Left renal cortex interstitium (tissue), 4 donors: ENCODE measurements around the gene SCN5A. TPM values are rescaled to one million over a fixed set of nuclear protein-coding genes. Genes with fewer than 3 reads are reported as not detected.

Experiments
- DNase-seq, 4 donors: peaks; one replicate each; pipeline ENCODE4 v3.0.0-alpha.2; 2013; ENCODE audit warnings: low read depth in 4 of 4, low spot score in 2 of 4, missing footprints in 1 of 4
- polyA plus RNA-seq, 4 donors: library from polyadenylated mRNA; unstranded; fragments of 120-200 nt; gene quantifications; one replicate each; pipeline ENCODE4 v1.2.1, GENCODE V29; 2013; ENCODE audit not compliant: insufficient read length in 4 of 4

The SCN5A gene
- polyA plus RNA-seq, 4 donors = 0.95 to 2.1 (median 1.1) TPM

DNA sequence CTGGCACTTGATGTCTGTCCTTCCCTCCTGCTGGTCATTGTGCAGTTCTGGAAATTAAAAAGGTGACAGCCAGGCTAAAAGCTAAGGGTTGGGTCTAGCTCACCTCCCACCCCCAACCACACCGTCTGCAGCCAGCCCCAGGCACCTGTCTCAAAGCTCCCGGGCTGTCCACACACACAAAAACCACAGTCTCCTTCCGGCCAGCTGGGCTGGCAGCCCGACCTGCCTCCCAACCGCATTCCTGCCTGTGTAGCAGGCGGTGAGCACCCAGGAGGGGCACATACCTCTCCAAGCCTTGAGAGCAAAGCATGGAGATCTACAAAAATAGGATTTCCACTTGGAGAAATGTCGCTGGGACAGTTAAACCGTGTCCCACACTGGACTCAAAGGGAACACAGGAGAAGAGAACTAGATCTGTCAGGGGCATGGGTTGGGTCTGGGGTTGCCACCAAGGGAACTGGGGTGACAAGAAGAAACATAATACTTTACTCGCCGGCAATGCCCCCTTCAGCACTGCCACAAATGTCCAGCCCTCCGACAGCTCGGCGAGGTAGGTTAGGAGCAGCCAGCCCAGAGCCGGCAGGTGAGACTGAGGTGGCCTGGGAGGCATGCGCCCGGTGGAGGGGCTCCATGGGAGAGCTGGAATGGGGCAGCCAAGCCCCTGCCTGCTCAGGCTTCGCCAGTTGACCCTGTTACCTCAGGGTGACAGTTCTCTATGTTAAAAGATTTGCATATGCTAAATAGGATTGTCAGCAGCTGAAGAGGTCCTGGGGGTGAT, 101.1 kb downstream of the SCN5A start:
- no peak for DNase-seq

DNA sequence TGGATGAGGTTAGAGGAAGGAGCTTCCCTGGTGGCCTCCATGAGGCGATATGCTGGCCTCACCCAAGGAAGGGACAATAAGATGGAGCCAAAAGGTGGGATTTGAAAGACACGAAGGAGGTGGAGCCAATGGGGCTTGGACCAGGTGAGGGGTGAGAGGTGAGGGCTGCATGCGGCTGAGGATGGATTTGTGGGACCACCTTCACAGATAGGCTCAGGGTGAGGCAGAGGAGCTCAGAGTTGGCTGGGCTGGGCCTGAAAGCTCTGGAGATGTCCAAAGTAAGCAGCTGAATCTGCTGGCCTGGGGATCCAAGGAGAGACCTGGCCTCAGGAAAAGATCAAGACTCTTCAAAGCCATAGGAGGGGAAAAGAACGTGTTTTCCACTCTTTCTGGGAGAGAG, 103.5 kb downstream of the SCN5A start:
- DNase-seq = no peak

DNA sequence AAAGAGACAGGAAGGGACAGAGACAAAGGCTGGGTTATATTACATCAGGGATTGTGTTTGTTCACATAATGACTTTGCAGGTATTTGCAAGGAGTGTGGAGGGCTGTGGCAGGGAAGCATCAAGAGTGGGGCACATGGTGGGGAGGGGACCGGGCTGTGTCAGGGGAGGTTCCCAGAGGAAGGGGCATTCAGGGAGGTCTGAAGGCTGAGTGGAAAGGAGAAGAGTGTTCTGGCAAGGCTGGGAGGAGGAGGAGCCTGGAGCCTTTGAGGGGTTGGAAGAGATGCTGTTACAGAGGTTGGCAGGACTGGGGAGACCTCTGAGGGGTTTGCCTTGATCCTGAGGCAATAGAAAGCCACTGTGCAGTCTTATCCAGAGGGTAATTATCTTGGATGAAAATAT, 103.9 kb downstream of the SCN5A start:
- DNase-seq = no peak

GRCh38 chr3:38544926-38545325, 104.6 kb downstream of the SCN5A start:
- DNase-seq = no peak

DNA sequence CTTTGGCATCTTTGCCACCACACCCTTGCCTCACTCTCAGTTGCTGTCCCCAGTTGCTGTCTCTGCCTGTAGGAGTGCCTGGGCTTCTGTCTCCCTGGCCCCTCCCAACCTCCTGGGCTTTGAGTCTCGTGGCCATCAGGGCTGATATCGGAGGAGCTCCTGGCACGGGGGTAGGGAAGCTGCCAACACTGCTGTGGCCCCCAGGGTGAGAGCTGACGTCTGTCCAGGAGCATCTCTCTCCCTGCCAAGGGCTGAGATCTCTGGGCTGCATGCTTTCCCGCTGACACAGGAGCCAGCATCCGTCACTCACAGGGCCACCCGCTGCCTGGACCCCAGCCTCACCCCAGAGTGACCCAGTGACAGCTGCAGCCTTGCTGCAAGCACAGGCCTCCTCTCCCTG, 105.9 kb downstream of the SCN5A start:
- DNase-seq = no peak

GRCh38 chr3:38542401-38543298, 106.8 kb downstream of the SCN5A start:
- DNase-seq = peak in 1 of 4 donors; percentile 19

- no peak for DNase-seq
Measured at GRCh38 chr3:38541806-38542205, 107.7 kb downstream of the SCN5A start.

- no peak for DNase-seq
Measured at GRCh38 chr3:38538773-38539353, 110.6 kb downstream of the SCN5A start.

DNA sequence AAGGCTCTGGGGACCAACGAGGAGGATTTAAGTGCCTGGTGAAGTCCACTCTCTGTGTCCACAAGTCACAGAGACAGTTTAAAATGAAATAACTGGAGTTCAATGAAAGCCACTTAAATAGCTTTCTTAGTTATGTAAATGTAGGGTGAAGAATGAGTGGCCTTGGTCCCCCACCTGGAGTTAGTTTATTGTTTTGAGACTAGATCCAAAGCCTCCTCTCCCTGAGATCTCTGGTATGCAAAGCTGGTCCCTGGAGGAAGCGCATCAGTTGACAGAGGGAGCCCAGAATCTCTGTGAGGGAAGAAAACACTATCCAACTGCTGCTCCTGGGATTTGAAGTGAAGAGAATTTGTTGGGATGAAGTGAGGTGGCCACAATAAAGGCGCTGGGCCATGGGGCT, 112.8 kb downstream of the SCN5A start:
- DNase-seq = no peak

DNA sequence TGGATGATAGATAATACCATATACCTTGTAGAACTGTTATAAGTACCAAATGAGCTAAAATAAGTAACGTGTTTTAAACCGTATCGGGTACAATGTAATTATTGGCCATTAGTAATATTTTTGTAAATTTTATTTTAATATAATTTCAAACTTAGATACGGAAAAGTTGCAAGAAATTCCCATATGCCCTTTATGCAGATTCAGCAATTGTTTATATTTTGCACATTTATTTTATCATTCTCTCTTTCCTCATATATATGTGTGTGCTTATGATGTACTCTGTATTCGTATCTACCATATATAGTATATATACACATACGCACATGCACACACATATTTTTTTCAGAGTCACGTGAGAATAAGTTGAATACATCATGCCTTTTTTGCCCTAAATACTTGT, 114.9 kb downstream of the SCN5A start:
- DNase-seq = no peak

DNA sequence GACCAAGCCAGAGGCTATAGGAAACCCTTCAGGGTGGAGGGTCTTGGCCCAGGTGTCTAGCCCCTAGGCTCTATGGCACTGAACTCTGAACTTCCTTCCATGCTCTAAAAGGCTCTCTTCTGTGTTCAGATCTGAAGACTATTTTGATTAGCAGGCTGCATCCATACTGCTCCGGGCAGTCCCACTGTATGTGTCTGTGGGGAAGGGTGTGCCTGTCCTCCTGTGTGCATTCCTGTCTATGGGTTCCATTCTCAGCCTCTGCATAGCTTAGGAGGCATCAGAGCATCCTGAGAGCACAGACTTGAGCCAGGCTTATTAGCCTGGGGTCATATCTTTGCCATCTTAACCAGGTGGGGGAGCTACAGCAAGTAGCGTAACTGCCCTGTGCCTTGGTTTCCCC, 115.3 kb downstream of the SCN5A start:
- DNase-seq = no peak

- DNase-seq = no peak
Measured at GRCh38 chr3:38533285-38533976, 116.1 kb downstream of the SCN5A start.

DNA sequence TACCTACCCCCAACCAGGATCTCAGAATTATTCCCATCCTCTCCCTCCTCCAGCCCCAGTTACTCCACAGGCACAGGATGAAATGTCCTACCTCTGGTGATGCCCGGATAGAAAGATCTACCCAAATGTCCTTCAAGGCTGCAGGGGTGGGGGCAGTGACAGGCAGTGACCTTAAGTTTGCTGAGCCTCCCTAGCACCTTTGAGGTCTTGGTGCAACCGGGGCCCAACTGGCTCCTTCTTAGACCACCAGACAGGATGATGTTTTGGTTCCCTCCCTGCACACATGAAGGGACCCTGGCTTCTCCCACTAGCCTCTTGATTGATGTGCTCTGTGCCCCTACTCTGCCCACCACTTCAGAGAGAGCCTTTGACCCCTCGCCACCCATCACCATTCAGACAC, 117.0 kb downstream of the SCN5A start:
- DNase-seq = no peak

GRCh38 chr3:38528457-38528856, 121.0 kb downstream of the SCN5A start:
- DNase-seq = no peak

DNA sequence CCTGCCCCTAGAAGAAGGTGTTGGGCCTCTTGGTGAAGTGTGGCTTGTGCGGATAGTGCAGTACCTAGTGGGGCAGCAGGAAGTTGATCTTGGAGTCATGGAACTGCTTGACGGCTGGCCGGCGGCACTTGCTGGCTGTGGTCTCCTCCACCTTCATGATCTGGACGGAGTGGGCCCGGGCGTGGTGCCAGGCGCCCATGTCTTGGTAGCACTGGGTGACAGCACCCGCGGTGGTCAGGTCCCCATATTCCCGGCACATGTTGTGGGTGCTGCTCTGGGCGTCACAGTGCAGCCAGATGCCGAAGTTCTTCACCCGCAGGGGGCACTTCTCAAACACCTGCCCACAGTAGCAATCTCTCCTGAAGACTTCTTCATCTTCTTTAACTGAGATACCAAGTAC, 122.7 kb downstream of the SCN5A start:
- no peak for DNase-seq

GRCh38 chr3:38524141-38524739, 125.2 kb downstream of the SCN5A start:
- no peak for DNase-seq

DNA sequence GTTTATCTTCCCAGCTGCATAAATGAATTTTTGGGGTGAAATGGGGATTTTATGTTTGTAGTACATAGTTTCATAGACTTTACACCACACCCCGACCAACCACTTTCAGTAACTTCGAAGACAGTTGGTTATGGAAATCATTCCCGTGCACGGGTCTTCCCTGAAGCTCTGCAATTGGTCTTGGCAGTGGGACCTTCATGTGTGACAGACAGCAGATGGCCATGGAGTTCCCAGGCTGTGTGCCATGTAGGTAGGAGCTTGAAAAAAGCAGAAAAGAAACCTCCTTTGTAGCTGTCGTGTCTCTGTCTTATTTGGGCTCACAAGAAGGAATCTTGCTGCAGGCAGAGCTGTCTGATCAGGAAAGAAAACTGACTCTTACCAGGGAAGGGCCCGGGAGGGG, 127.5 kb downstream of the SCN5A start:
- DNase-seq = no peak

DNA sequence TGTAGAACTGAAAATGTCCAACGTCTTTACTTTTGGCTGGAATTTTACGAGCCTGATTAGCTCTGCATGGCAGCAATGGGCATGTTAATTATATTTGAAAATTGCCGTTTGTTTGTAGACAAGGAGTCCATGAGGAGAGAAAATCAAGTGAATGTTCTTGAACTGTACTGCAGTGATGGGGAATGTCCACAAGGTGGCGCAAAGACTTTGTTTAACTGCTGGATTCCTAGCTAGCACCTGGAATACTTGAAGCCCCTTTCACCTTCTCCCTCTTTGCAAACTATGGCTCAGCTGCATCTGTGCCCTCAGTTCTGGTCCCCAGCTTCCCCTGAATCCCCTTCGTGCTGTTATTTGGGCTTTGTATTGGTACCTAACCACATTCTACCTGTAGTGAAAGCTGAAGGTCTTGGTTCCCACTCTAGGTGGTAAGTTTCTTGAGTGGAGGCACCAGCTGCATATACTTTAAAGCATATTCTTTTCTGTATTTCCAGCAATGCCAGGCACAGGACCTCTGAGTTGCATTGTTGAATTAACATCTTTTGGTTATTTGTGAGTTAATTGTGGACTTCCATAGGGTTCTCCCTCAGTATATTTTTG, 128.0 kb downstream of the SCN5A start:
- DNase-seq = peak; percentile 50 to 69 (median 55)

- no peak for DNase-seq
Measured at GRCh38 chr3:38519651-38520050, 129.8 kb downstream of the SCN5A start.

- no peak for DNase-seq
Measured at GRCh38 chr3:38519000-38519399, 130.5 kb downstream of the SCN5A start.
